Kidney glomerular epithelial cell (primary cell): ENCODE results near the gene SSH3.

ENCODE experiments used
- DNase-seq: peaks from one replicate; lab custom pipeline; 2025; lab: John Stamatoyannopoulos, UW

SSH3 gene

GRCh38 chr11:67268081-67268961 is 35.0 kb upstream of the SSH3 start:
- no peak for DNase-seq

GRCh38 chr11:67268962-67269268 is 34.4 kb upstream of the SSH3 start:
- no peak for DNase-seq

- no peak for DNase-seq
These were observed 33.7 kb upstream of the SSH3 start for GRCh38 chr11:67269401-67270255.

GRCh38 chr11:67270256-67271204 is 32.8 kb upstream of the SSH3 start:
- peak; percentile 90 for DNase-seq

GRCh38 chr11:67271205-67271540 is 32.2 kb upstream of the SSH3 start:
- DNase-seq = no peak

- DNase-seq = no peak
These were observed 31.6 kb upstream of the SSH3 start for GRCh38 chr11:67271541-67272284.

- no peak for DNase-seq
These were observed 30.7 kb upstream of the SSH3 start for GRCh38 chr11:67272327-67273259.

GRCh38 chr11:67273260-67273990 is 29.9 kb upstream of the SSH3 start:
- DNase-seq = no peak

GRCh38 chr11:67274768-67275605 is 28.3 kb upstream of the SSH3 start:
- DNase-seq = no peak

GRCh38 chr11:67275606-67276409 is 27.5 kb upstream of the SSH3 start:
- DNase-seq = no peak

- no peak for DNase-seq
These were observed 26.5 kb upstream of the SSH3 start for GRCh38 chr11:67276781-67277230.

GRCh38 chr11:67277231-67277961 is 25.9 kb upstream of the SSH3 start:
- DNase-seq = no peak

- DNase-seq = no peak
These were observed 25.0 kb upstream of the SSH3 start for GRCh38 chr11:67278135-67278938.

- DNase-seq = no peak
These were observed 24.3 kb upstream of the SSH3 start for GRCh38 chr11:67278939-67279588.

- DNase-seq = no peak
These were observed 23.6 kb upstream of the SSH3 start for GRCh38 chr11:67279589-67280340.
